K562 (cell line): ENCODE results near the gene DAB2IP. TPM values are rescaled to one million over a fixed set of nuclear protein-coding genes. Genes with fewer than 3 reads are reported as not detected.

Experiments
- ATAC-seq: fragments of 200-7000 bp; cut with Tn5 transposase; 3 replicates; pipeline ENCODE4 v1.9.1; 2020; ENCODE audit warnings: moderate library complexity
- BruUV-seq: library from RNA; stranded (reverse); fragments of 400-500 nt; replicated peaks from 2 replicates; lab custom pipeline; 2021; lab: Mats Ljungman, UMichigan
- CTCF ChIA-PET: fragments of 300-600 bp; formaldehyde crosslinking; extraction: SDS; loops from one replicate; lab custom pipeline; 2021; ENCODE audit warnings: low intra/inter-chr PET ratio; lab: Yijun Ruan, JAX
- POLR2A ChIA-PET: fragments of 300-600, 350-650 bp; sonication (Branson Sonifier 250); formaldehyde crosslinking; extraction: SDS; loops from one replicate; lab custom pipeline; 2021; ENCODE audit warnings: antibody characterized with exemption, inconsistent platforms; lab: Yijun Ruan, JAX
- DNase-seq, 4 experiments: peaks; one replicate each; pipeline versions ENCODE4 v3.0.0 to v3.0.0-alpha.2; 2011 to 2018; ENCODE audit warnings: low spot score in 3 of 4, mixed read lengths in 3 of 4; ENCODE audit errors: extremely low read depth in 1 of 4
- FAIRE-seq: peaks from 2 replicates; lab custom pipeline; 2011; peaks lifted over from hg19 to GRCh38; lab: Jason Lieb, UNC
- H2AFZ ChIP-seq: 2 replicates; pipeline ENCODE4 v1.6.0; 2011; ENCODE audit warnings: low read depth, low read length, control low read depth, inconsistent platforms
- H3K27ac ChIP-seq: fragments of 200-600 bp; 3 replicates; pipeline ENCODE4 v1.8.0; 2011; ENCODE audit warnings: low read depth, mild to moderate bottlenecking, control low read depth, inconsistent platforms, low read length, moderate library complexity, mixed read lengths; ENCODE audit errors: extremely low read depth
- H3K27me3 ChIP-seq, 2 experiments: fragments of 300-600 bp in 1 of 2; 2 replicates in 1 of 2; 3 replicates in 1 of 2; pipeline versions ENCODE4 v1.6.0 to v1.8.0; 2011; ENCODE audit warnings: inconsistent platforms in 2 of 2, low read length in 2 of 2, mild to moderate bottlenecking in 1 of 2, mixed read lengths in 1 of 2, moderate library complexity in 1 of 2; ENCODE audit not compliant: control insufficient read depth in 2 of 2, insufficient read depth in 2 of 2
- H3K36me3 ChIP-seq: fragments of 300-600 bp; 3 replicates; pipeline ENCODE4 v1.8.0; 2011; ENCODE audit warnings: mild to moderate bottlenecking, low read length, inconsistent platforms; ENCODE audit not compliant: control insufficient read depth, insufficient read depth
- H3K4me1 ChIP-seq, 2 experiments: fragments of 200-600 bp in 1 of 2; replicated peaks in 1 of 2; 2 replicates in 1 of 2; 3 replicates in 1 of 2; pipeline versions ENCODE4 v1.5.1 to v1.8.0; 2011; ENCODE audit warnings: inconsistent platforms in 2 of 2, low read length in 2 of 2, mild to moderate bottlenecking in 1 of 2, mixed read lengths in 1 of 2, moderate library complexity in 1 of 2; ENCODE audit not compliant: control insufficient read depth in 2 of 2, insufficient read depth in 2 of 2
- H3K4me2 ChIP-seq: 2 replicates; pipeline ENCODE4 v1.6.1; 2011; ENCODE audit warnings: low read length, control low read depth, inconsistent platforms, mixed read lengths; ENCODE audit not compliant: insufficient read depth
- H3K4me3 ChIP-seq: fragments of 200-600 bp; sonication (generic), shearing (Covaris generic); 2 replicates; pipeline ENCODE4 v1.5.1; 2016; ENCODE audit warnings: control low read depth, inconsistent platforms
- H3K79me2 ChIP-seq: fragments of 200-600 bp; 3 replicates; pipeline ENCODE4 v1.8.0; 2011; ENCODE audit warnings: low read length, inconsistent platforms; ENCODE audit not compliant: control insufficient read depth, insufficient read depth
- H3K9ac ChIP-seq, 2 experiments: 2 replicates each; pipeline versions ENCODE4 v1.6.0 to v1.6.1; 2011; ENCODE audit warnings: low read depth in 2 of 2, low read length in 2 of 2, control low read depth in 1 of 2, inconsistent platforms in 1 of 2, mild to moderate bottlenecking in 1 of 2, mixed read lengths in 1 of 2; ENCODE audit not compliant: insufficient read depth in 1 of 2
- H3K9me1 ChIP-seq: one replicate; pipeline ENCODE4 v1.6.0; 2011; ENCODE audit warnings: inconsistent platforms, mild to moderate bottlenecking, low read length, moderate library complexity; ENCODE audit not compliant: control insufficient read depth, insufficient read depth
- H3K9me3 ChIP-seq: replicated peaks from 2 replicates; pipeline ENCODE4 v1.5.1; 2011; ENCODE audit warnings: low read depth, low read length, inconsistent platforms; ENCODE audit not compliant: control insufficient read depth, insufficient read depth
- H4K20me1 ChIP-seq: replicated peaks from 2 replicates; pipeline ENCODE4 v1.6.1; 2011; ENCODE audit warnings: low read length, inconsistent platforms, mixed read lengths; ENCODE audit not compliant: control insufficient read depth, insufficient read depth
- CREB1 ChIP-seq, 2 experiments: sonication (generic) in 1 of 2; formaldehyde crosslinking in 1 of 2; IDR thresholded peaks; 2 replicates each; pipeline versions ENCODE4 v1.6.1 to v1.8.0; 2012 to 2022; ENCODE audit warnings: inconsistent platforms in 1 of 2, mild to moderate bottlenecking in 1 of 2, missing genetic modification reagents in 1 of 2, moderate library complexity in 1 of 2
- CTCF ChIP-seq, 3 experiments: IDR thresholded peaks in 2 of 3; conservative IDR thresholded peaks in 1 of 3; 2 replicates each; pipeline ENCODE4 v1.5.1; 2011 to 2012; ENCODE audit warnings: low read length in 3 of 3, mild to moderate bottlenecking in 3 of 3, control low read depth in 2 of 3, improper control_type of control experiment in 1 of 3, inconsistent platforms in 1 of 3, low read depth in 1 of 3, mixed read lengths in 1 of 3, moderate library complexity in 1 of 3; ENCODE audit not compliant: insufficient read depth in 2 of 3
- FOXA3 ChIP-seq, 2 experiments: fragments of 450-650 bp in 1 of 2; sonication (generic) in 1 of 2; formaldehyde crosslinking; IDR thresholded peaks in 1 of 2; conservative IDR thresholded peaks in 1 of 2; 2 replicates each; pipeline versions ENCODE4 v1.4.0 to v1.8.0; 2020 to 2022; ENCODE audit warnings: mild to moderate bottlenecking in 2 of 2, missing genetic modification reagents in 1 of 2
- HDGF ChIP-seq: fragments of 450-650 bp; IDR thresholded peaks from 2 replicates; pipeline ENCODE4 v1.6.1; 2016
- HNRNPUL1 ChIP-seq: fragments of 200-400 bp; formaldehyde crosslinking; IDR thresholded peaks from 2 replicates; pipeline ENCODE4 v1.6.1; 2017; ENCODE audit warnings: low read length
- MCM2 ChIP-seq: fragments of 450-650 bp; IDR thresholded peaks from 2 replicates; pipeline ENCODE4 v1.6.1; 2017; ENCODE audit warnings: low read depth, mild to moderate bottlenecking
- OTX1 ChIP-seq: fragments of 450-650 bp; formaldehyde crosslinking; IDR thresholded peaks from 2 replicates; pipeline ENCODE4 v1.4.0; 2022; ENCODE audit warnings: mild to moderate bottlenecking
- TAF15 ChIP-seq: fragments of 200-400 bp; formaldehyde crosslinking; IDR thresholded peaks from 2 replicates; pipeline ENCODE4 v1.6.1; 2017; ENCODE audit warnings: mild to moderate bottlenecking, low read depth, low read length, moderate library complexity
- ZC3H11A ChIP-seq: IDR thresholded peaks from 2 replicates; pipeline ENCODE4 v1.6.1; 2012; ENCODE audit warnings: low read depth, low read length, improper control_type of control experiment
- WGBS: fragments of 100-300 bp; shearing (Covaris generic); methylation state at CpG from one replicate; pipeline ENCODE4 v1.1.6; 2016; ENCODE audit warnings: low coverage, mixed read lengths; ENCODE audit not compliant: insufficient coverage; ENCODE audit errors: missing lambda C conversion rate; 5-methylcytosine and 5-hydroxymethylcytosine counted together
- in situ Hi-C: fragments of 300-500 bp; cut with MboI; formaldehyde crosslinking; loops from 4 replicates; pipeline ENCODE4 v1.15.0; 2018; ENCODE audit warnings: inconsistent platforms, mixed read lengths
- intact Hi-C: fragments of 100-400 bp; cut with micrococcal nuclease; formaldehyde crosslinking; loops from 2 replicates; pipeline ENCODE4 v1.14.2; 2022
- polyA plus RNA-seq, 8 experiments: library from polyadenylated mRNA; depleted of rRNA in 4 of 8; stranded (reverse) in 5 of 8; unstranded in 3 of 8; fragments of >200 nt; fragmentation: Nextera tagmentation in 2 of 8; fragmentation: Illumina TruSeq in 1 of 8; extraction: Ambion mirVana in 2 of 8; extraction: Trizol in 1 of 8; gene quantifications; 2 replicates each; pipeline versions ENCODE4 v1.2.1 to v1.2.3, GENCODE V29; 2011 to 2014; ENCODE audit warnings: inconsistent platforms in 1 of 8, missing spikeins in 1 of 8
- total RNA-seq, 7 experiments: library from RNA; depleted of rRNA in 6 of 7; stranded (reverse); fragments of >200 nt in 6 of 7; fragmentation: Illumina TruSeq in 2 of 7; extraction: Trizol in 2 of 7; gene quantifications; 2 replicates each; pipeline versions ENCODE4 v1.2.1 to v1.2.3, GENCODE V29; 2011 to 2021; ENCODE audit warnings: low replicate concordance in 1 of 7

DAB2IP gene
- total and polyA plus RNA-seq, 9 of the 15 experiments (the other 6 are each of a cell fraction or from before 2014, with no cell fraction given): 0.04 to 0.31 (median 0.08) TPM; not detected in 5

GRCh38 chr9:121754655-121755436 is 103.4 kb downstream of the DAB2IP start:
- Histone ChIP-seq H3K4me3 (no peak overlapping the region), H3K4me2 (no peak overlapping the region), H3K36me3 (no peaks in the 10 kb centered on the region), H3K27ac (no peak overlapping the region), H3K9me1 (no peaks in the 10 kb centered on the region), H3K9ac (no peak overlapping the region), H3K4me1 (no peaks in the 10 kb centered on the region), H2AFZ (no peak overlapping the region), H4K20me1 (peaks cover 19% of the 10 kb centered on the region), H3K27me3 (peaks cover 4 to 76% of the 10 kb centered on the region in 2 experiments; a peak in 3 of 5 replicates), H3K79me2 (no peaks in the 10 kb centered on the region), H3K9me3 (no peaks in the 10 kb centered on the region)
- FAIRE-seq: no peak
- ATAC-seq: no peak
- 2% methylated on average over 13 of the region's 15 CpGs for WGBS
- no TSS peak for BruUV-seq
- intact Hi-C loops (no loop called here), in situ Hi-C loops (no loop called here)
- no peak for DNase-seq
- POLR2A ChIA-PET: interaction anchor here (0.6 kb wide), 1 partner anchor 298 kb away, joined by 3 read pairs; no protein-coding TSS in a partner anchor
- CTCF ChIA-PET: no interaction called here
- TF ChIP-seq TAF15 (no peak), CREB1 (IDR thresholded peaks at IDR 0.05) (no peak), CREB1 (CRISPR knock-in tag; IDR thresholded peaks at IDR 0.05) (no peak), MCM2 (no peak), HDGF (no peak), CTCF (IDR thresholded peaks at IDR 0.05 in 2 of 3, conservative IDR thresholded peaks at IDR 0.05 in 1 of 3; ENCODE audit: insufficient read depth in 2 of 3, low read depth in 1 of 3, low read length in 3 of 3) (no peak), HNRNPUL1 (no peak), FOXA3 (CRISPR knock-in tag; conservative IDR thresholded peaks at IDR 0.05 in 1 of 2, IDR thresholded peaks at IDR 0.05 in 1 of 2) (no peak), ZC3H11A (no peak), OTX1 (CRISPR knock-in tag) (no peak)
